HG02588 (cell line): Measurements from ENCODE around the gene ZNF516.

Source experiments
- ATAC-seq: cut with Tn5 transposase; IDR thresholded peaks from one replicate; pipeline ENCODE4 v1.9.1; 2021; ENCODE audit warnings: mild to moderate bottlenecking, moderate library complexity; ENCODE audit not compliant: unreplicated experiment

Gene ZNF516

DNA sequence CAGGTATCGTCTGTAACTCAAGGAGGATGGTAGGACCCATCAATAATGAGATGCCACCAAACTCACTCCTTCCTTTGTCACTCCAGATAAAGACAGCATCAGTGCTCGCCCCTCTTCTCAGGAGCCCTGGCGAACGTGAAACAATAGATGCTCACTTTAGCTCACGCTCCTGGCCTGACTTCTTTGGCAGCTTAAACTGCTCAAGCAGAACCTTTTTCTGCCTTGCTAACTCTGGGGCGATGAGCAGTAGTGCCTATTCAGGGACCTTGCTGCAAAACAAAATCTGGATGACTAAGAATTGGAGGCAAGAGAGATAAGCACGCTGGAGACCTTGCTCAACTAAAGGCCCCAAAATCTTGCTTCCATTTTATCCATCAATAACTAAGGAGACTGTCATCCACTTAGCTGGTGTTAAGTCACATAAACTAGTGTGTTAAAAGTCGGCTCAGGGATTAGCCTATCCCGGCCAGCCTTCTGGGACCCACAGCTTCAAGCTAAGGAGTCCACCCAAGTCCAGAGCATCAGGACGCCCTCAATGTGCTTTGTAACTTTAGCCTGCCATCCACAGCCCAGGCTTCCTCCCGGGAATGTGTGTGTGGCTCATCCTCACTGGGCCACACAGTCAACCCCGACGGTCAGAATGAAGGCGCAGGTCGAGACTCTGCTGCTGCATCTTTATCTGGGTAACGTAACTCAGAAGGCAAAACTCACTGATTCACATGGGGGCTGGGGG is 38.9 kb downstream of the ZNF516 start:
- ATAC-seq: no peak

GRCh38 chr18:76455003-76455676 is 39.9 kb downstream of the ZNF516 start:
- no peak for ATAC-seq

GRCh38 chr18:76454418-76454817 is 40.6 kb downstream of the ZNF516 start:
- no peak for ATAC-seq

GRCh38 chr18:76453932-76454331 is 41.1 kb downstream of the ZNF516 start:
- ATAC-seq: no peak

- no peak for ATAC-seq
These were observed 41.9 kb downstream of the ZNF516 start for GRCh38 chr18:76453057-76453561.

- ATAC-seq: no peak
These were observed 42.7 kb downstream of the ZNF516 start for GRCh38 chr18:76452357-76452756.

DNA sequence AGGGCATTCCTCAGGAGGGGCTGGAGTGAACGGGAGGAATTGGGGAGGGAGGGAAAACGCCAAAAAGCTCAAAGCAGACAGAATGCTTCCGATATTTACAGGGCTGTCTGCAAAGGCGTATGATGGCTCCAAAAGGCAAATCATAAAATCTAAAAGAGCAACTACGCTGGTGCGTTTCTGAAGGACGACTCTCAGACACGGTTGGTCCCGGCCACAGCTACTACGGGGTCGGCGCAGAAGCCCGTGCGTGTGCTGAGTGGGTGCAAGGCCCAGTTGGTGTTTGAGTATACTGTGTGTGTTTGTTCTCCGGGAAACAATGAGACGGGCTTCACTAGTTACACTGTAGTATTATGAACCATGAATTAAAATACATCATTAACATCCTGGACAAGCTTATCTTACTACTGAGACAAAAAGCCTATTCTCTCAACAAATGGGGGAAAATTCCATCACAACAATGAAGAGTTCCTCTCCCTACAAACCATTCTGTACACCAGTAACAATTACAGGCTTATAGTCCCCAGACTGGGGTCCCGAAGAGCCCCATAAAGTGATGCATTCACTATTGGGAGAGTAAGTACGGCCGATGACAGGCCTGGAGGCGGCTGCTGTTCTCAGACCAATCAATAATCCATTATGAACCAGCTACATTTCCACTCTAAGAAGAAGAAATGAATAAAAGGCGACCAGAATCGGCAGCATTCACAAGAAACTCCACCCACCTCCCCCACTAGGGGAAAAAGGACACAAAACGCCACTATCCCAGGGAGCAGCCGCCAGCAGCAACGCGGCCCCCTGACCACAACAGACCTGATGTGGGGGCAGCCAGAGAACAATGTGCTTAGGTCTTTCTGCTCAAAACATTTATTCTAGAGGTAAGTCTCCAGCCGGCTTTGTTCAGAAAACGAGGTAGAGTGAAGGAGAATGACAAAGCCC is 43.4 kb downstream of the ZNF516 start:
- no peak for ATAC-seq

DNA sequence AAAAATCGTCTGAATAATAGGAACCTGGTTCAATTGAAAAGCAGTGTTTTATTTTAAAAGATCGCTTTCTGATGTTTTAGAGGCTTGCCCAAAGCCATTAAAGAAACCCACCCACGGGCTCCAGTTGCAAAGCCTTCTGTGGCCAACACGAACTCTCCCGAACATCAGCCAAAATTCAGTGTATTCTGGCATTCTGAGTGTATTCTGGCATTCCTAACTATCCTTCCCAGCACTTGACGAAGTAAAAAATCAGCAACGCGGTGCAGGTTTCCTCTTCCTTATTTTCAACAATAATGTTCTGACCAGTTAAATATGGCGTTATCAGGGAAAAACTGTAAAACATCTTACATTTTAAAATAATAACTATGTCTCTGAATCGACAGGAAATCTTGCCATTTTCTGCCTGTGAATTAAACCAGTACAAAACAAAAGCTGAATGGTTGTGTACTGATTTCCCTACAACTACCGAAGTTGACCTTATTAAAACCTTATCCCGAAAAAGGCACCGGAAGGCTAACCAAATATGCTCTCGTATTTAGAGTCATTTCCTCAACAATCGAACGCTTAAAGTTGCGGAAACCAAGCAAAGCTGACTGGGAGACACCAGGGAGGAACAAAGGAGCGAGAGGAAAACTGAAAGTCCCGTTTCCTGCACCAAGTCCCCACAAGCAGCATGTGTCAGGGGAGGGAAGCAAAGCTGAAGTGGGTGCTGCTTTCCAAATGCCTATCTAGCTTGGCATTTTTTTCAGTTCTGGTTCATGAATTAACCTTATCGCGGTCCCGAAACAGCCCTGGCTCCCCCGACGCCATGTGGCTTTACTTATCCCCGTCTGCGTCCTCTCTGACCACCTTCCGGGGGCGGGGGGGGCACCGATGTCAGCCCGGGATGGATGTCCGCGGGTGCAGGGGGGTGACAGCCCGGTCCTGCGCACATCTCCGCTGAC is 44.3 kb downstream of the ZNF516 start:
- no peak for ATAC-seq

GRCh38 chr18:76449111-76449453 is 46.0 kb downstream of the ZNF516 start:
- ATAC-seq: no peak

DNA sequence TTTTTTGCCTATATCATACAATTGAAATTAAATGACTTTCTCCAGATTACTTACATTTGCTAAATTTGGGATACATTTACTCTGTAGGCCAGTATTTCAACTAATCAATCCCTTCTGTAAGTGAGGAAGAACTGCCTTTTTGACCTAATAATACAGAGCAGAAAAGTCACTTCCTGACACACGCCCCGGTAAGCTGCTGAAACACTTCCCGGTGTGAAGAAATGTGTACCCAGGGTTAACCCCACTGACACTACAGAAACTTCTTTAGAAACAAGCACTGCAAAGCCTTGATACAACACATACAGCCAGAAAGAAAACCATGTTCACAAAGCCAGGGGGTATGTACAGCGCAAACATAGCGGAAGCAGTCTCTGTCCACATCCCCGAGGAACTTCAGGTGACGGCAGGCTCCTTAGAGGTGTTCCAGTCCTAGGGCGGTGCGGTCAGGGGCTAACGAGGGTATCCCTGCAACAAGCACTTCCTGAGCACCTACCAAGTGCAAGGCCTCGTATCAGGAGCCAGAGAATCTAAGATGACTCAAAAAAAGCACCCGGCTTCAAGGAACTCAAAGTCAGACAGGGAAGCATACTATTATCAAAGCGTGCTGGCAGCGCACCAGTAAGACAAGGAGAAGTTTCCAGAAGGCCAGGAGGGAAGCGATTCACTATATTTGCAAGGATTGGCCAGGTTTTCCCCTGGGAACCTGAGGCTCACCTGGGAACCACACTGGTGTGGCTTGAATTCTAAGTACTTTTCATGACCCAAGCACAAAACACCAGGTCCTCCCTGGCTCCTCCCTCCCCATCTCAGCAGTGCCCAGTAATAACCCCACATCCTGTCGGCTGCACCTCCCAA is 46.6 kb downstream of the ZNF516 start:
- no peak for ATAC-seq

GRCh38 chr18:76447258-76447890 is 47.7 kb downstream of the ZNF516 start:
- no peak for ATAC-seq

GRCh38 chr18:76446321-76447257 is 48.5 kb downstream of the ZNF516 start:
- ATAC-seq: no peak

- no peak for ATAC-seq
These were observed 49.3 kb downstream of the ZNF516 start for GRCh38 chr18:76445741-76446232.

GRCh38 chr18:76445275-76445674 is 49.8 kb downstream of the ZNF516 start:
- ATAC-seq: no peak

DNA sequence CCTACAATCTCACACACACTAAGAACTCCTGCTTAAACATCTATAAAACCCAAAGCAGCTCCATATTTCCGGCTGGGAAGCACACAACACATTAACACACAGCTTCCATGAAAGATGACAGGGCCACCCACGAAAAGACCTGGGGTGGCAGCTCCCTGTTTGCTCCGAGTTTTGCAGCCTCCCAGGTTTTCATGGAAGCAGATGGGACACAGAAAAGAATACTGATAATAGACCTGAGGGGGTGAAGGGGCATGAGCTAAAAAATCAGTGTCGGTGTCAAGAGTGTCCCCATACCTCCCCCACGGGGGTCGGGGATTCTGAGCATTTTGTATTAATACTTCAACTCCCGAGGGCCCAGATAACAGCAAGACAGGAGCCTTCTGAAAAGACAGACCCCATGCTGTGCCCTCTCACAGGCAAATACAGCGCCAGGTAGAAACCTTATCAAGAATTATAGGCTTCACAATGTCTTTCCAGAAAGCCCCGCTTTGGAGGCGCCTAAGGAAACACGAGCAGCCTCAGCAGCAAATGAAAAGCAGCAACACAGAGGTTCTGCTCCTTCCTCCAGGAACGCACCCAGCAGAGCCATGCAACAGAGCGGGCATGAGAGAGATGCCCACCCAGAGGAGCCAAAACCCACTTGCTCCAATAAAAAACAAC is 50.5 kb downstream of the ZNF516 start:
- no peak for ATAC-seq

- no peak for ATAC-seq
These were observed 51.3 kb downstream of the ZNF516 start for GRCh38 chr18:76443519-76444445.
